Panc1 (cell line): Measurements from ENCODE around the gene ZNF521. TPM values are rescaled to one million over a fixed set of nuclear protein-coding genes. Genes with fewer than 3 reads are reported as not detected.

Experiments
- ATAC-seq: fragments of 200-7000 bp; cut with Tn5 transposase; 2 replicates; pipeline ENCODE4 v1.9.1; 2020; ENCODE audit warnings: mild to moderate bottlenecking, moderate library complexity
- BruUV-seq: library from RNA; stranded (reverse); fragments of 400-500 nt; replicated peaks from 2 replicates; lab custom pipeline; 2021; lab: Mats Ljungman, UMichigan
- CTCF ChIA-PET: fragments of 300-600 bp; sonication (Branson Sonifier 250); formaldehyde crosslinking; loops from one replicate; lab custom pipeline; 2022; ENCODE audit warnings: antibody characterized with exemption; lab: Charles Lee
- POLR2A ChIA-PET: fragments of 300-600 bp; sonication (Branson Sonifier 250); formaldehyde crosslinking; loops from one replicate; lab custom pipeline; 2022; ENCODE audit warnings: antibody characterized with exemption; lab: Charles Lee
- DNase-seq: peaks from one replicate; pipeline ENCODE4 v3.0.0-alpha.2; 2010; ENCODE audit warnings: low read depth, low spot score
- H3K27ac ChIP-seq: 2 replicates; pipeline ENCODE4 v1.5.1; 2011; ENCODE audit warnings: mild to moderate bottlenecking, low read length, inconsistent platforms
- H3K27me3 ChIP-seq: fragments of 200-500 bp; sonication (Bioruptor generic); 2 replicates; pipeline ENCODE4 v1.6.0; 2014; ENCODE audit warnings: low read length, inconsistent platforms; ENCODE audit not compliant: control insufficient read depth, insufficient read depth
- H3K36me3 ChIP-seq: fragments of 200-500 bp; sonication (Bioruptor generic); 2 replicates; pipeline ENCODE4 v1.5.1; 2014; ENCODE audit warnings: inconsistent platforms, mild to moderate bottlenecking, low read length, moderate library complexity; ENCODE audit not compliant: control insufficient read depth, insufficient read depth
- H3K4me1 ChIP-seq: 2 replicates; pipeline ENCODE4 v1.5.1; 2011; ENCODE audit warnings: inconsistent platforms, mild to moderate bottlenecking, low read length, moderate library complexity; ENCODE audit not compliant: control insufficient read depth, insufficient read depth
- H3K4me3 ChIP-seq, 2 experiments: 2 replicates each; pipeline ENCODE4 v1.5.1; 2011 to 2012; ENCODE audit warnings: low read depth in 2 of 2, low read length in 2 of 2, mild to moderate bottlenecking in 2 of 2, inconsistent platforms in 1 of 2, moderate library complexity in 1 of 2
- H3K9me3 ChIP-seq: fragments of 200-500 bp; sonication (Bioruptor generic); 2 replicates; pipeline ENCODE4 v1.5.1; 2014; ENCODE audit warnings: low read depth, mild to moderate bottlenecking, inconsistent platforms, low read length, moderate library complexity; ENCODE audit not compliant: control insufficient read depth, insufficient read depth
- CTCF ChIP-seq: fragments of 450-650 bp; IDR thresholded peaks from 2 replicates; pipeline ENCODE4 v1.5.1; 2017; ENCODE audit warnings: mild to moderate bottlenecking
- POLR2AphosphoS5 ChIP-seq: IDR thresholded peaks from 2 replicates; pipeline ENCODE4 v1.6.1; 2012; ENCODE audit warnings: mild to moderate bottlenecking, low read depth, low read length, moderate library complexity
- REST ChIP-seq, 2 experiments: IDR thresholded peaks; 2 replicates each; pipeline ENCODE4 v1.6.1; 2011 to 2012; ENCODE audit warnings: low read depth in 2 of 2, control low read depth in 1 of 2, low read length in 1 of 2, mild to moderate bottlenecking in 1 of 2, moderate library complexity in 1 of 2; ENCODE audit not compliant: insufficient read depth in 1 of 2
- SIN3A ChIP-seq: IDR thresholded peaks from 2 replicates; pipeline ENCODE4 v1.6.1; 2012; ENCODE audit warnings: low read depth, mild to moderate bottlenecking, low read length, moderate library complexity, borderline replicate concordance; ENCODE audit not compliant: insufficient read depth
- TCF7L2 ChIP-seq: IDR thresholded peaks from 2 replicates; pipeline ENCODE4 v1.6.1; 2011; ENCODE audit warnings: mild to moderate bottlenecking, low read depth, low read length, inconsistent platforms
- in situ Hi-C: cut with HindIII; loops from 2 replicates; pipeline ENCODE4 v1.10.0; 2016; ENCODE audit warnings: low sequenced_read_pairs, low pct_unique_long_range_greater_than_20kb
- intact Hi-C: fragments of 100-400 bp; cut with micrococcal nuclease; formaldehyde crosslinking; loops from one replicate; pipeline ENCODE4 v1.10.0; 2022; ENCODE audit not compliant: unreplicated experiment
- total RNA-seq: library from RNA; stranded (reverse); gene quantifications from one replicate; pipeline ENCODE4 v1.2.1, GENCODE V29; 2021; ENCODE audit not compliant: unreplicated experiment

Gene ZNF521
- total RNA-seq, 1 experiment from 2014 or later = 0.15 TPM

GRCh38 chr18:25305584-25305983 lies 46.4 kb downstream of the ZNF521 start:
- H3K4me3 ChIP-seq = no peak overlapping the region
- intact Hi-C loops = no loop called here
- H3K9me3 ChIP-seq = no peaks in the 10 kb centered on the region
- ChIA-PET POLR2A (no interaction called here), CTCF (no interaction called here)
- TF ChIP-seq CTCF = no peak
- no peak for TF ChIP-seq REST (IDR thresholded peaks at IDR 0.05; ENCODE audit: insufficient read depth in 1 of 2, low read depth in 2 of 2, low read length in 1 of 2)
- no peak for TF ChIP-seq TCF7L2
- no peak for TF ChIP-seq SIN3A
- TF ChIP-seq POLR2AphosphoS5 = no peak
- ATAC-seq (no peak), DNase-seq (no peak)
- H3K27ac ChIP-seq = no peak overlapping the region
- H3K27me3 ChIP-seq = no peaks in the 10 kb centered on the region
- BruUV-seq = no TSS peak
- in situ Hi-C loops = no loop called here
- no peaks in the 10 kb centered on the region for H3K36me3 ChIP-seq
- no peaks in the 10 kb centered on the region for H3K4me1 ChIP-seq

GRCh38 chr18:25300492-25300891 lies 51.5 kb downstream of the ZNF521 start:
- H3K4me1 ChIP-seq = no peaks in the 10 kb centered on the region
- no peaks in the 10 kb centered on the region for H3K36me3 ChIP-seq
- H3K4me3 ChIP-seq = no peak overlapping the region
- DNase-seq (no peak), ATAC-seq (no peak)
- POLR2A ChIA-PET = no interaction called here
- TF ChIP-seq CTCF (no peak), SIN3A (no peak), REST (IDR thresholded peaks at IDR 0.05; ENCODE audit: insufficient read depth in 1 of 2, low read depth in 2 of 2, low read length in 1 of 2) (no peak), TCF7L2 (no peak), POLR2AphosphoS5 (no peak)
- no peak overlapping the region for H3K27ac ChIP-seq
- in situ Hi-C loops (no loop called here), intact Hi-C loops (no loop called here)
- no TSS peak for BruUV-seq
- no peaks in the 10 kb centered on the region for H3K9me3 ChIP-seq
- CTCF ChIA-PET = no interaction called here
- no peaks in the 10 kb centered on the region for H3K27me3 ChIP-seq
